Measurements from ENCODE around the gene SPAG7. TPM values are rescaled to one million over a fixed set of nuclear protein-coding genes. Genes with fewer than 3 reads are reported as not detected.

The SPAG7 gene
- total and polyA plus RNA-seq, 2 experiments from 2014 or later = 64.3 to 194 TPM

DNA sequence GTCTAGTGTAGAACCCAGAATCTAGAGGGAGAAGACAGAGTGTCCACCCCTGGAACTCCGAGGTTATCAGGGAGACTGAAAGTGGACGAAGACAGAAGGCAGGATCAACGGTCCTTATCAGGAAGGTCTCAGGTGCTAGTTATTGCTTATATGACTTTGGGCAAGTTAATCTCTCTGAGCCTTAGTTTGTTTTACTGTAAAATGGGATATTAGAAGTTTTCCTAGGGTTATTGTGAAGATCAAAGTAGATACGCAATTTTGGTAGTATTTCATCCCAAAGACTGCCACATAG, 26.4 kb downstream of the SPAG7 start:
- peak overlapping the region; percentile 72 for H3K4me3 ChIP-seq
- H3K79me2 ChIP-seq = peaks cover 68% of the 10 kb centered on the region
- TF ChIP-seq EZH2phosphoT487 (IDR thresholded peaks at IDR 0.05; ENCODE audit: low read depth, severe bottlenecking, unreplicated experiment) = no peak
- TF ChIP-seq EZH2 (IDR thresholded peaks at IDR 0.05; ENCODE audit: borderline replicate concordance) = no peak
- TF ChIP-seq, protein P1, sequence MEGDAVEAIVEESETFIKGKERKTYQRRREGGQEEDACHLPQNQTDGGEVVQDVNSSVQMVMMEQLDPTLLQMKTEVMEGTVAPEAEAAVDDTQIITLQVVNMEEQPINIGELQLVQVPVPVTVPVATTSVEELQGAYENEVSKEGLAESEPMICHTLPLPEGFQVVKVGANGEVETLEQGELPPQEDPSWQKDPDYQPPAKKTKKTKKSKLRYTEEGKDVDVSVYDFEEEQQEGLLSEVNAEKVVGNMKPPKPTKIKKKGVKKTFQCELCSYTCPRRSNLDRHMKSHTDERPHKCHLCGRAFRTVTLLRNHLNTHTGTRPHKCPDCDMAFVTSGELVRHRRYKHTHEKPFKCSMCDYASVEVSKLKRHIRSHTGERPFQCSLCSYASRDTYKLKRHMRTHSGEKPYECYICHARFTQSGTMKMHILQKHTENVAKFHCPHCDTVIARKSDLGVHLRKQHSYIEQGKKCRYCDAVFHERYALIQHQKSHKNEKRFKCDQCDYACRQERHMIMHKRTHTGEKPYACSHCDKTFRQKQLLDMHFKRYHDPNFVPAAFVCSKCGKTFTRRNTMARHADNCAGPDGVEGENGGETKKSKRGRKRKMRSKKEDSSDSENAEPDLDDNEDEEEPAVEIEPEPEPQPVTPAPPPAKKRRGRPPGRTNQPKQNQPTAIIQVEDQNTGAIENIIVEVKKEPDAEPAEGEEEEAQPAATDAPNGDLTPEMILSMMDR (IDR thresholded peaks at IDR 0.05; ENCODE audit: poor library complexity) = no peak
- no peaks in the 10 kb centered on the region for H3K9me3 ChIP-seq (ENCODE audit: low read depth)
- H4K20me1 ChIP-seq (ENCODE audit: insufficient read depth, poor library complexity, severe bottlenecking) = peaks cover 15% of the 10 kb centered on the region
- peaks cover 36% of the 10 kb centered on the region for H3K4me1 ChIP-seq (ENCODE audit: insufficient read depth)
- no peak overlapping the region for H2AFZ ChIP-seq
- WGBS (ENCODE audit: low lambda C conversion rate, missing lambda C conversion rate) = 69% methylated on average over 4 of the region's 4 CpGs
- no peaks in the 10 kb centered on the region for H3K9me2 ChIP-seq (replicated peaks; ENCODE audit: insufficient read depth)
- H3K27ac ChIP-seq = peak overlapping the region; percentile 95
- no peak for DNase-seq (ENCODE audit: low spot score)
- H3K4me2 ChIP-seq = peak overlapping the region; percentile 91
- no peaks in the 10 kb centered on the region for H3K36me3 ChIP-seq (replicated peaks; ENCODE audit: insufficient read depth, low read depth)
- H3K27me3 ChIP-seq = no peaks in the 10 kb centered on the region

- H3K27me3 ChIP-seq = no peaks in the 10 kb centered on the region
- H3K9me2 ChIP-seq (replicated peaks; ENCODE audit: insufficient read depth) = no peaks in the 10 kb centered on the region
- peak overlapping the region; percentile 91 for H3K4me2 ChIP-seq
- H3K9me3 ChIP-seq (ENCODE audit: low read depth) = no peaks in the 10 kb centered on the region
- peaks cover 63% of the 10 kb centered on the region for H3K79me2 ChIP-seq
- H3K27ac ChIP-seq = peak overlapping the region; percentile 95
- H2AFZ ChIP-seq = peak overlapping the region; percentile 37
- no peaks in the 10 kb centered on the region for H3K36me3 ChIP-seq (replicated peaks; ENCODE audit: insufficient read depth, low read depth)
- peaks cover 11% of the 10 kb centered on the region for H4K20me1 ChIP-seq (ENCODE audit: insufficient read depth, poor library complexity, severe bottlenecking)
- WGBS (ENCODE audit: low lambda C conversion rate, missing lambda C conversion rate) = 3% methylated on average over 29 of the region's 29 CpGs
- peak; percentile 93 for DNase-seq (ENCODE audit: low spot score)
- H3K4me3 ChIP-seq = peak overlapping the region; percentile 72
- TF ChIP-seq EZH2phosphoT487 (IDR thresholded peaks at IDR 0.05; ENCODE audit: low read depth, severe bottlenecking, unreplicated experiment) (no peak), EZH2 (IDR thresholded peaks at IDR 0.05; ENCODE audit: borderline replicate concordance) (no peak)
- TF ChIP-seq, protein P1 (IDR thresholded peaks at IDR 0.05; ENCODE audit: poor library complexity) = no peak
- H3K4me1 ChIP-seq (ENCODE audit: insufficient read depth) = peaks cover 31% of the 10 kb centered on the region
These were observed 26.9 kb downstream of the SPAG7 start for GRCh38 chr17:4940555-4941318.

DNA sequence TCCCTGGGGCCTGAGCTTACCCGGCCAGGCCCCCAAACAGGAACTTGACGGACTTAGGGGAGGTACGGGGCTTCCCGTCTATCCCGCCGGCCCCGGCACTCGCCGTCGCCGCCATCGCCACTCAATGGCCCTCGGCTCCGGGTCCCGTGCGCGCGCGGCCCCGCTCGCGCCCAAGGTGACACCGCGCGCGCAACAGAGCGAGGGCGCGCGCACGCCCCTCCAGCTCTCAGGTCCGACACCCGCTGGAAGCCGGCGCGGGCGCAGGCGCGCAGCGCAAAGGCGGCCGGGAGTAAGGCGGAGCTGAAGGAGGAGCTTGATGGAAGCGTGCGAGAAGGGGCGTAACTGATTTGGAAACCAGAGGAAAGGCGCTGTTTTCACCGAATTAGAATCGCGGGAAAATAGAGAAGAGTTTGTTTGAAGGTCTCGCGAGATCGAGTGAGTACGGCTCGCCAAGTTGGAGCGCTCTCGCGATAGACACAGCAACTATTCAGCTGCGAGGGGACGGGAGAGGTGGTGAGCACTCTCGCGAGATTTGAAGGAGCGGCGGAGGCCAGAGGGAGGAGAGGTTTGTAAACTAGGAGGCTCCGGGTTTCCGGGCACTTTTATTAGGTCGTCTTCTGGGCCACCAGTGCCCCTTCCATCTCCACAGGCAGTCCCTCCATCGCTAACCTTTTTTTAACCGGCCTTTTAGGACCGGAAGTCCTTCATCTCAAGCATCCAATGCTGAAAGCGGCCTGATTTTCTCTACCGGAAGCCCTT, 27.6 kb downstream of the SPAG7 start, which contains the start of the genes RNF167 and SLC25A11:
Gene RNF167, plus strand, starts transcription at position 473 of the 759 bp plus-strand sequence. CDS start 642 bp downstream, outside the sequence.
Gene SLC25A11, minus strand, starts transcription at position 251 of the 759 bp plus-strand sequence. Its CDS starts 136 bp downstream, at position 115.
- peak within 1 kb of the TSS; percentile 94 for H3K4me2 ChIP-seq
- H3K27me3 ChIP-seq = no peaks in the 10 kb centered on the region
- peaks cover 55% of the 10 kb centered on the region for H3K79me2 ChIP-seq
- no peaks in the 10 kb centered on the region for H3K9me3 ChIP-seq (ENCODE audit: low read depth)
- TF ChIP-seq, protein P1 (IDR thresholded peaks at IDR 0.05; ENCODE audit: poor library complexity) = no peak
- TF ChIP-seq EZH2phosphoT487 (IDR thresholded peaks at IDR 0.05; ENCODE audit: low read depth, severe bottlenecking, unreplicated experiment) (no peak), EZH2 (IDR thresholded peaks at IDR 0.05; ENCODE audit: borderline replicate concordance) (no peak)
- DNase-seq (ENCODE audit: low spot score) = peak; percentile 99
- peak within 1 kb of the TSS; percentile 72 for H3K4me3 ChIP-seq
- H2AFZ ChIP-seq = peak within 1 kb of the TSS; percentile 37
- H3K9me2 ChIP-seq (replicated peaks; ENCODE audit: insufficient read depth) = no peaks in the 10 kb centered on the region
- peaks cover 5% of the 10 kb centered on the region for H4K20me1 ChIP-seq (ENCODE audit: insufficient read depth, poor library complexity, severe bottlenecking)
- WGBS (ENCODE audit: low lambda C conversion rate, missing lambda C conversion rate) = under 1% methylated on average over 65 of the region's 72 CpGs
- no peaks in the 10 kb centered on the region for H3K36me3 ChIP-seq (replicated peaks; ENCODE audit: insufficient read depth, low read depth)
- peaks cover 24% of the 10 kb centered on the region for H3K4me1 ChIP-seq (ENCODE audit: insufficient read depth)
- peak within 1 kb of the TSS; percentile 95 for H3K27ac ChIP-seq
